Neutrophil (primary cell): ENCODE results near the gene LTF.

Experiments used
- H3K27ac ChIP-seq: fragments of 200-600 bp; sonication (generic); 2 replicates; pipeline ENCODE4 v1.5.1; 2016; ENCODE audit warnings: mild to moderate bottlenecking, moderate library complexity
- H3K27me3 ChIP-seq: fragments of 200-600 bp; sonication (generic); 2 replicates; pipeline ENCODE4 v1.6.0; 2016; ENCODE audit warnings: mild to moderate bottlenecking
- H3K36me3 ChIP-seq: fragments of 200-600 bp; sonication (generic); 2 replicates; pipeline ENCODE4 v1.5.1; 2017
- H3K4me1 ChIP-seq, 2 experiments: fragments of 200-600 bp in 1 of 2; sonication (generic) in 1 of 2; 1 replicate in 1 of 2; 2 replicates in 1 of 2; pipeline versions ENCODE4 v1.5.1 to v1.6.1; 2013 to 2016; ENCODE audit warnings: low read depth in 1 of 2, low read length in 1 of 2, mild to moderate bottlenecking in 1 of 2, moderate library complexity in 1 of 2; ENCODE audit not compliant: control insufficient read depth in 1 of 2, insufficient read depth in 1 of 2
- H3K4me3 ChIP-seq, 2 experiments: fragments of 200-600 bp in 1 of 2; sonication (generic) in 1 of 2; 1 replicate in 1 of 2; 2 replicates in 1 of 2; pipeline ENCODE4 v1.5.1; 2013 to 2016; ENCODE audit warnings: low read depth in 1 of 2, low read length in 1 of 2, mild to moderate bottlenecking in 1 of 2, moderate library complexity in 1 of 2
- H3K9me3 ChIP-seq: fragments of 200-600 bp; sonication (generic); 2 replicates; pipeline ENCODE4 v1.5.1; 2016
- CTCF ChIP-seq: fragments of 200-600 bp; sonication (generic); IDR thresholded peaks from 2 replicates; pipeline ENCODE4 v1.5.1; 2016; ENCODE audit warnings: antibody characterized with exemption

LTF gene

GRCh38 chr3:46464326-46465195, at the start of gene LTF:
LTF (minus strand) TSS chr3:46464905; CDS start chr3:46464867, 38 bp downstream.
- peak within 1 kb of the TSS; percentile 88 for H3K27ac ChIP-seq
- no peaks in the 10 kb centered on the region for H3K36me3 ChIP-seq
- peaks cover 100% of the 10 kb centered on the region in 2 experiments for H3K4me1 ChIP-seq
- TF ChIP-seq CTCF, result no peak
- peak within 1 kb of the TSS; percentile 43 to 55 for H3K4me3 ChIP-seq
- H3K27me3 ChIP-seq, result no peaks in the 10 kb centered on the region
- H3K9me3 ChIP-seq, result no peaks in the 10 kb centered on the region

GRCh38 chr3:46512191-46512749, 47.6 kb upstream of the LTF start:
- no peaks in the 10 kb centered on the region for H3K9me3 ChIP-seq
- H3K36me3 ChIP-seq, result no peaks in the 10 kb centered on the region
- no peak for TF ChIP-seq CTCF

GRCh38 chr3:46509661-46510187, 45.0 kb upstream of the LTF start:
- H3K36me3 ChIP-seq, result no peaks in the 10 kb centered on the region
- no peak for TF ChIP-seq CTCF
- H3K4me3 ChIP-seq, result no peak overlapping the region
- H3K9me3 ChIP-seq, result no peaks in the 10 kb centered on the region
- H3K27me3 ChIP-seq, result peaks cover 4% of the 10 kb centered on the region
- H3K27ac ChIP-seq, result no peak overlapping the region
- H3K4me1 ChIP-seq, result no peaks in the 10 kb centered on the region

More at GRCh38 chr3:46512191-46512749, 47.6 kb upstream of the LTF start:
- no peak overlapping the region for H3K4me3 ChIP-seq
- H3K4me1 ChIP-seq, result no peaks in the 10 kb centered on the region
- no peak overlapping the region for H3K27ac ChIP-seq
- no peaks in the 10 kb centered on the region for H3K27me3 ChIP-seq

- H3K4me3 ChIP-seq, result no peak overlapping the region
- H3K36me3 ChIP-seq, result no peaks in the 10 kb centered on the region
- no peaks in the 10 kb centered on the region for H3K9me3 ChIP-seq
- no peak overlapping the region for H3K27ac ChIP-seq
- peaks cover 4% of the 10 kb centered on the region for H3K27me3 ChIP-seq
- no peak for TF ChIP-seq CTCF
- H3K4me1 ChIP-seq, result no peaks in the 10 kb centered on the region
Measured at GRCh38 chr3:46508850-46509591, 44.3 kb upstream of the LTF start.

GRCh38 chr3:46506526-46506925, 41.8 kb upstream of the LTF start:
- Histone ChIP-seq H3K27me3 (peaks cover 4% of the 10 kb centered on the region), H3K4me1 (no peaks in the 10 kb centered on the region), H3K27ac (no peak overlapping the region), H3K9me3 (no peaks in the 10 kb centered on the region), H3K36me3 (no peaks in the 10 kb centered on the region), H3K4me3 (no peak overlapping the region)
- no peak for TF ChIP-seq CTCF
